Transverse colon (tissue), 4 donors: ENCODE measurements around the gene LIFR. TPM values are rescaled to one million over a fixed set of nuclear protein-coding genes. Genes with fewer than 3 reads are reported as not detected.

Source experiments
- DNase-seq: peaks from one replicate; pipeline ENCODE4 v3.0.0-alpha.2; 2019
- H3K27ac ChIP-seq, 4 donors: fragments of 200-600 bp; sonication (generic); 2 replicates each; pipeline ENCODE4 v1.5.1; 2016 to 2018; ENCODE audit warnings: inconsistent platforms in 4 of 4
- H3K27me3 ChIP-seq: fragments of 200-600 bp; sonication (generic); 2 replicates; pipeline ENCODE4 v1.5.1; 2017; ENCODE audit warnings: inconsistent platforms
- H3K36me3 ChIP-seq, 4 donors: fragments of 200-600 bp; sonication (generic); 2 replicates each; pipeline ENCODE4 v1.5.1; 2017 to 2019; ENCODE audit warnings: inconsistent platforms in 4 of 4
- H3K4me1 ChIP-seq, 4 donors: fragments of 200-600 bp; sonication (generic); 2 replicates each; pipeline ENCODE4 v1.5.1; 2017 to 2020; ENCODE audit warnings: inconsistent platforms in 4 of 4
- H3K4me3 ChIP-seq, 4 donors: fragments of 200-600 bp; sonication (generic); 1 replicate in 1 of 4; 2 replicates in 3 of 4; pipeline versions ENCODE4 v1.5.1 to v1.6.1; 2017 to 2019; ENCODE audit warnings: inconsistent platforms in 4 of 4
- H3K9me3 ChIP-seq, 2 donors: fragments of 200-600 bp; sonication (generic); 2 replicates each; pipeline ENCODE4 v1.5.1; 2017 to 2019; ENCODE audit warnings: inconsistent platforms in 2 of 2
- EP300 ChIP-seq: sonication (generic); formaldehyde crosslinking; IDR thresholded peaks from one replicate; pipeline ENCODE4 v1.6.1; 2017; ENCODE audit warnings: antibody characterized with exemption, low read depth
- POLR2A ChIP-seq: fragments of 450-650 bp; IDR thresholded peaks from one replicate; pipeline ENCODE4 v1.6.1; 2016; ENCODE audit warnings: antibody characterized with exemption, mild to moderate bottlenecking, moderate library complexity
- POLR2AphosphoS5 ChIP-seq, 3 donors: sonication (generic); formaldehyde crosslinking; IDR thresholded peaks; one replicate each; pipeline ENCODE4 v1.6.1; 2016; ENCODE audit warnings: antibody characterized with exemption in 3 of 3
- WGBS, 2 donors: methylation state at CpG; one replicate each; pipeline ENCODE4 v1.1.5; 2018; ENCODE audit warnings: low coverage in 1 of 2; 5-methylcytosine and 5-hydroxymethylcytosine counted together
- in situ Hi-C, 4 donors: fragments of 200-750 bp; cut with MboI; loops; one replicate each; pipeline versions ENCODE4 v1.15.0 to v1.15.1; 2017; ENCODE audit warnings: low sequenced_read_pairs in 3 of 4, low pct_ligation_motif_present in 1 of 4, low pct_unique_long_range_greater_than_20kb in 1 of 4
- intact Hi-C: fragments of 100-400 bp; cut with DNase I; formaldehyde crosslinking; loops from one replicate; pipeline ENCODE4 v1.15.1; 2023; ENCODE audit warnings: low total_unique reads
- total RNA-seq, 4 donors: library from RNA; depleted of rRNA; stranded (reverse); fragments of >200 nt; gene quantifications; one replicate each; pipeline ENCODE4 v1.1.0, GENCODE V29; 2016
- TF ChIP-seq, protein P1 (sequence below), 5 experiments: fragments of 200-600 bp in 3 of 5; fragments of 450-650 bp in 2 of 5; sonication (generic) in 3 of 5; IDR thresholded peaks; 1 replicate in 2 of 5; 2 replicates in 3 of 5; pipeline ENCODE4 v1.5.1; 2016 to 2017; ENCODE audit warnings: antibody characterized with exemption in 5 of 5, inconsistent platforms in 3 of 5, mild to moderate bottlenecking in 2 of 5, moderate library complexity in 1 of 5

Gene LIFR
- total RNA-seq, 4 donors from 2014 or later: 4.9 to 28.1 (median 12.8) TPM

DNA sequence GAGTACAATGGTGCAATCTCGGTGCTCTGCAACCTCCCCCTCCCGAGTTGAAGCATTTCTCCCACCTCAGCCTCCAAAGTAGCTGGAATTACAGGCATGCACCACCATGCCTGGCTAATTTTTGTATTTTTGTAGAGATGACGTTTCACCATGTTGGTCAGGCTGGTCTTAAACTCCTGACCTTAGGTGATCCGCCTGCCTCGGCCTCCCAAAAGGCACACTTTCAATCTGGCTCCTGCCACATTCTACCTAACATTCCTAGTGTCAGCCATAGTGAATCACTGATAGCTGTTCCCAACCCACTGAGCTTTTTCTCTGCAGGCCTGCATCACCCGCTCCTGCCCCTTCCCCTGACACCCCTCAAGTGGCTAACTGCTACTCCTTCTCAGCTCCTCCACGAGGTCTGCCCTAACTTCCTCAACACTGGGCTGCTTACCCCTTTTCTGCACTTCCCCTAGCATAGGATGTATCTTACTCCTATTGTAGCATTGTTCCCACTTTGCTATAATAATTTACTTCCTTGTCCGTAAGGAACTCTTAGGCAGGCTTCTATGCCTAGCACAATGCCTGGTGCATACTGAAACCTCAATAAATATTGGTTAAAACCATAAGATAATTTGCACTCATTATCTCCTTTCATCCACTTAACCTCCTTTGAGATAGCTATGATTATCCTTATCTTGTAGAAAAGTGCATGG is 42.0 kb upstream of the LIFR start:
- Histone ChIP-seq H3K4me3 (no peak overlapping the region), H3K9me3 (no peaks in the 10 kb centered on the region), H3K27ac (no peak overlapping the region), H3K36me3 (no peaks in the 10 kb centered on the region), H3K4me1 (no peaks in the 10 kb centered on the region), H3K27me3 (no peaks in the 10 kb centered on the region)
- DNase-seq: no peak
- intact Hi-C loops (no loop called here), in situ Hi-C loops (no loop called here)
- TF ChIP-seq, protein P1, sequence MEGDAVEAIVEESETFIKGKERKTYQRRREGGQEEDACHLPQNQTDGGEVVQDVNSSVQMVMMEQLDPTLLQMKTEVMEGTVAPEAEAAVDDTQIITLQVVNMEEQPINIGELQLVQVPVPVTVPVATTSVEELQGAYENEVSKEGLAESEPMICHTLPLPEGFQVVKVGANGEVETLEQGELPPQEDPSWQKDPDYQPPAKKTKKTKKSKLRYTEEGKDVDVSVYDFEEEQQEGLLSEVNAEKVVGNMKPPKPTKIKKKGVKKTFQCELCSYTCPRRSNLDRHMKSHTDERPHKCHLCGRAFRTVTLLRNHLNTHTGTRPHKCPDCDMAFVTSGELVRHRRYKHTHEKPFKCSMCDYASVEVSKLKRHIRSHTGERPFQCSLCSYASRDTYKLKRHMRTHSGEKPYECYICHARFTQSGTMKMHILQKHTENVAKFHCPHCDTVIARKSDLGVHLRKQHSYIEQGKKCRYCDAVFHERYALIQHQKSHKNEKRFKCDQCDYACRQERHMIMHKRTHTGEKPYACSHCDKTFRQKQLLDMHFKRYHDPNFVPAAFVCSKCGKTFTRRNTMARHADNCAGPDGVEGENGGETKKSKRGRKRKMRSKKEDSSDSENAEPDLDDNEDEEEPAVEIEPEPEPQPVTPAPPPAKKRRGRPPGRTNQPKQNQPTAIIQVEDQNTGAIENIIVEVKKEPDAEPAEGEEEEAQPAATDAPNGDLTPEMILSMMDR (IDR thresholded peaks at IDR 0.05): no peak
- TF ChIP-seq EP300 (no peak), POLR2A (no peak), POLR2AphosphoS5 (IDR thresholded peaks at IDR 0.05) (no peak)
- WGBS, 2 donors: 81% methylated on average over 6 to 8 of the region's 8 CpGs

DNA sequence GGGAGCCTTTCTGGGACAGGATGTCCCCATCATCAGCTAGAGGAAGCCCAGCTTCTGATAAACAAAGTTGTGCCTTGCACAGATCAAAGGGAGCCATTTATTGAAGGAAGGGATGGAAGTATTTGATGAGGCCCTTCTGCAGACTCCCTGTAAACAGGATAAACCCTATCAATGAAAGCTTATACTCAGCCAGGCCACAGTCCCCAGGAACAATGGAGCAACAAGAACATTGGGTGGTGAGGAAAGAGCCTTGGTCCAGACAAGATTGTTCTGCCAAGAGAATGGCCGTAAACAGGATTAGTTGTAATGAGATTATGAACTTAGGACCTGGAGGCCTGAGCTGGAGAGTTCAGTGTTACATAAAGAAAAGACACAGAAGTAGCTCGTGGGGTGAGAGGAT is 40.5 kb upstream of the LIFR start:
- no peak for DNase-seq
- Histone ChIP-seq H3K4me1 (no peaks in the 10 kb centered on the region), H3K4me3 (no peak overlapping the region), H3K27ac (no peak overlapping the region), H3K9me3 (no peaks in the 10 kb centered on the region), H3K27me3 (no peaks in the 10 kb centered on the region), H3K36me3 (no peaks in the 10 kb centered on the region)
- in situ Hi-C loops (no loop called here), intact Hi-C loops (no loop called here)
- TF ChIP-seq, protein P1 (IDR thresholded peaks at IDR 0.05): no peak
- TF ChIP-seq EP300: no peak
- no peak for TF ChIP-seq POLR2AphosphoS5 (IDR thresholded peaks at IDR 0.05)
- no peak for TF ChIP-seq POLR2A
- 59 to 67% methylated on average over 1 to 2 of the region's 2 CpGs for WGBS, 2 donors

DNA sequence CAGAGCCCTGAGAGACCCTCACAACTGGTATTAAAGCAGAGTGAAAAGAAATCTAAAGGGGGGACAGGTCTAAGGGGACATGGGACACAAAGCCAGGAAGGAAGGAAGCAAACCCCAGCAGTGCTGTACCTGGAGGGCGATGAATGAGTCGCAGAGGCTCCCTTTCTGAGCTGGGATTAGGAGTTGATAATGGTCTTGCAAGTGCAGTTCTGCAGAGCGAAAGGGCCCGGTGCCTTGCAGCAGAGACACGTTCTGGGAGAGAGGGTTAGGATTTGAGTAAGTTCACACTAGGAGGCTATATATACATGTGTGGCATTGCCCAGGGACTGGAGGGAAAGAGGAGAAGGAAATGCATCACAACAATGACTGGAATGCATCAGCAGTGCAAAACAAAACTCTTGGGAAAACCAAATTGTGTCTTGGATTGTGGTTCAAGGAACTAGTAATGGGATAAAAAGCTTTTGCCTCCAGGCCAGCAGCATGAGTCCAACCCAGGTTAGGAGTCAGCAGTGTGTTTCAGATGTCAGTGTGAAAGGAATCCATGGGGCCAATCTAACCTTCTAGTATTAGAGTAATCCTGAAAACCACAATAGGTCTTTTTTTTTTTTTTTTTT is 38.8 kb upstream of the LIFR start:
- H3K4me1 ChIP-seq: no peaks in the 10 kb centered on the region
- no peaks in the 10 kb centered on the region for H3K9me3 ChIP-seq
- H3K36me3 ChIP-seq: no peaks in the 10 kb centered on the region
- TF ChIP-seq EP300: no peak
- TF ChIP-seq POLR2AphosphoS5 (IDR thresholded peaks at IDR 0.05): no peak
- no peak for TF ChIP-seq POLR2A
- TF ChIP-seq, protein P1 (IDR thresholded peaks at IDR 0.05): no peak
- intact Hi-C loops (no loop called here), in situ Hi-C loops (no loop called here)
- H3K27me3 ChIP-seq: no peaks in the 10 kb centered on the region
- 75 to 76% methylated on average over 4 to 5 of the region's 5 CpGs for WGBS, 2 donors
- no peak overlapping the region for H3K4me3 ChIP-seq
- no peak for DNase-seq
- H3K27ac ChIP-seq: no peak overlapping the region

DNA sequence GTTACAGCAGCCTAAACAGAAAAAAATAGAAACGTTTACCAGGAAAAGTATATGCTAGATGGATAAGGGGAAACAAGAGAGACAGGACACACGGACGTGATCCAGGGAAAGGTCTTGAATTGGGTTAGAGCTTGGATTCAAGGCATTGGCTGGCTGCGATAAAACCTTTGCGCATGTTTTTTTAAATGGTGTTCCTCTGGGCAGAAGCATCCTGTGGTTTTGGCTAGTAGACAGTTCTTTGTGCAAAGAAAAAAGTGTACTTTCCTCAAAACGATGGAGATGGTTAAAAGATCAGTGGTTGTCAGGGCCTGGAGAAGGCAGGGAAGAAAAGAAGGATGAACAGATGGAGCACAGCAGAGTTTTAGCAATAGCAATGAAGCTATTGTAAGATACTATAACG is 37.5 kb upstream of the LIFR start:
- in situ Hi-C loops: no loop called here
- no peak for DNase-seq
- 69 to 72% methylated on average over 7 of the region's 7 CpGs for WGBS, 2 donors
- TF ChIP-seq EP300: no peak
- no peak for TF ChIP-seq POLR2A
- no peak for TF ChIP-seq POLR2AphosphoS5 (IDR thresholded peaks at IDR 0.05)
- TF ChIP-seq, protein P1 (IDR thresholded peaks at IDR 0.05): no peak
- Histone ChIP-seq H3K27ac (no peak overlapping the region), H3K36me3 (no peaks in the 10 kb centered on the region), H3K27me3 (no peaks in the 10 kb centered on the region), H3K9me3 (no peaks in the 10 kb centered on the region), H3K4me1 (no peaks in the 10 kb centered on the region), H3K4me3 (no peak overlapping the region)
- intact Hi-C loops: no loop called here
